Mesodermal cell (in vitro differentiated cells): Measurements from ENCODE around the gene SLC8A1.

Experiments
- H3K27ac ChIP-seq: 2 replicates; pipeline ENCODE4 v1.7.0; 2013; ENCODE audit warnings: mild to moderate bottlenecking, low read depth, low read length, moderate library complexity; ENCODE audit not compliant: severe bottlenecking
- H3K36me3 ChIP-seq: 2 replicates; pipeline ENCODE4 v1.7.1; 2013; ENCODE audit warnings: mild to moderate bottlenecking, low read length, moderate library complexity; ENCODE audit not compliant: control insufficient read depth, insufficient read depth
- H3K4me1 ChIP-seq: one replicate; pipeline ENCODE4 v1.7.1; 2013; ENCODE audit warnings: mild to moderate bottlenecking, low read length; ENCODE audit not compliant: insufficient read depth, control insufficient read depth, poor library complexity, severe bottlenecking
- H3K4me3 ChIP-seq: 2 replicates; pipeline ENCODE4 v1.7.0; 2013; ENCODE audit warnings: low read length, control low read depth, mild to moderate bottlenecking; ENCODE audit not compliant: insufficient read depth, poor library complexity, severe bottlenecking; ENCODE audit errors: extremely low read depth
- H3K9me3 ChIP-seq: 2 replicates; pipeline ENCODE4 v1.7.1; 2013; ENCODE audit warnings: mild to moderate bottlenecking, low read length, moderate library complexity; ENCODE audit not compliant: control insufficient read depth
- WGBS, 2 experiments: methylation state at CpG; one replicate each; pipeline ENCODE4 v1.1.5; 2013; ENCODE audit warnings: missing lambda C conversion rate in 2 of 2; ENCODE audit not compliant: insufficient coverage in 2 of 2; 5-methylcytosine and 5-hydroxymethylcytosine counted together

The SLC8A1 gene

GRCh38 chr2:40260437-40260836 lies 191.5 kb downstream of the SLC8A1 start:
- Histone ChIP-seq H3K9me3 (no peaks in the 10 kb centered on the region), H3K36me3 (no peaks in the 10 kb centered on the region), H3K4me3 (no peak overlapping the region), H3K4me1 (no peaks in the 10 kb centered on the region), H3K27ac (no peak overlapping the region)
- no CpG with 5 or more reads among the region's 2 CpGs for WGBS, 2 experiments

DNA sequence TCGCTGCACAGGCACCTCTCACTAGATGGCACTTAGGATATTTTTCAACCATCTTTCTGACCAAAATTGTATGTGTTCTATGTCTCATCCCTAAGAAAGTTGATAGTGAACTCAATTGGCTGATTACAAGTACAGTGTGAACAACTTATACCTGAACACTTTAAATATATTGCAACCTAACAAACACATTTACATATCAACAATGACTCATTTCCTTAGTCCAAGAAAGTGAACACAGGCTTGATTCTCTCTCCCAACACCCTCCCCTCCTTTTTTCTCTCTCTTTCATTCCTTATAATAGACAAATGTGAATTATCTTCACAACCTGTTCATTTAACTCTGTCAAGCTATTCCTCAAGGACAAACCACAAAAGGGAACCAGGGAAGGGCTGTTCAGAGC lies 192.0 kb downstream of the SLC8A1 start:
- H3K9me3 ChIP-seq, result no peaks in the 10 kb centered on the region
- WGBS, 2 experiments, result 100% methylated on average over 1 of the region's 1 CpG; no CpG with 5 or more reads in 1 of the 2 experiments
- no peak overlapping the region for H3K27ac ChIP-seq
- H3K36me3 ChIP-seq, result no peaks in the 10 kb centered on the region
- H3K4me3 ChIP-seq, result no peak overlapping the region
- H3K4me1 ChIP-seq, result no peaks in the 10 kb centered on the region

DNA sequence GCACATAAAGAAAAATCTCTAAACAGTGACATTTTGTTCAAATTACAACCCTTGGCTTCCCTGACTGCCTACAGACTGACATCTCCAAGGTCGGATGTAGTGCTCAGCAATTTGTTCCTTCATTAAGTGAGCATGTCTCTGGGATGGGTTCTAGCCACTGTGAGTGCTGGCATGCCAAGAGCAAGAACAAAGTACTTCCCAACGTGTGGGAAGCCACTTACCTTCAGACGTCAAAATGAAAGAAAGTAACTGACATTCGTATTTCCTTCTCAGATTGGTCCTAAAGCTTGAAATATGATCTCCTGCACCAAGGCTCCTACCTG lies 193.8 kb downstream of the SLC8A1 start:
- no peak overlapping the region for H3K27ac ChIP-seq
- H3K9me3 ChIP-seq, result no peaks in the 10 kb centered on the region
- 76 to 100% methylated on average over 2 to 4 of the region's 4 CpGs for WGBS, 2 experiments

GRCh38 chr2:40257340-40258134 lies 194.4 kb downstream of the SLC8A1 start:
- no peak overlapping the region for H3K27ac ChIP-seq
- no peak overlapping the region for H3K4me3 ChIP-seq
- WGBS, 2 experiments, result 96 to 100% methylated on average over 1 to 3 of the region's 7 CpGs
- H3K4me1 ChIP-seq, result no peaks in the 10 kb centered on the region
- no peaks in the 10 kb centered on the region for H3K36me3 ChIP-seq
- no peaks in the 10 kb centered on the region for H3K9me3 ChIP-seq

More for the DNA sequence above, 193.8 kb downstream of the SLC8A1 start:
- Histone ChIP-seq H3K36me3 (no peaks in the 10 kb centered on the region), H3K4me3 (no peak overlapping the region), H3K4me1 (no peaks in the 10 kb centered on the region)

- no peak overlapping the region for H3K4me3 ChIP-seq
- H3K9me3 ChIP-seq, result no peaks in the 10 kb centered on the region
- no peak overlapping the region for H3K27ac ChIP-seq
- H3K4me1 ChIP-seq, result no peaks in the 10 kb centered on the region
- no peaks in the 10 kb centered on the region for H3K36me3 ChIP-seq
Measured at GRCh38 chr2:40256649-40257048, 195.2 kb downstream of the SLC8A1 start.

- Histone ChIP-seq H3K36me3 (no peaks in the 10 kb centered on the region), H3K27ac (no peak overlapping the region), H3K4me1 (no peaks in the 10 kb centered on the region), H3K9me3 (no peaks in the 10 kb centered on the region), H3K4me3 (no peak overlapping the region)
- 77 to 94% methylated on average over 2 to 3 of the region's 6 CpGs for WGBS, 2 experiments
Measured at GRCh38 chr2:40256008-40256407, 195.9 kb downstream of the SLC8A1 start.

DNA sequence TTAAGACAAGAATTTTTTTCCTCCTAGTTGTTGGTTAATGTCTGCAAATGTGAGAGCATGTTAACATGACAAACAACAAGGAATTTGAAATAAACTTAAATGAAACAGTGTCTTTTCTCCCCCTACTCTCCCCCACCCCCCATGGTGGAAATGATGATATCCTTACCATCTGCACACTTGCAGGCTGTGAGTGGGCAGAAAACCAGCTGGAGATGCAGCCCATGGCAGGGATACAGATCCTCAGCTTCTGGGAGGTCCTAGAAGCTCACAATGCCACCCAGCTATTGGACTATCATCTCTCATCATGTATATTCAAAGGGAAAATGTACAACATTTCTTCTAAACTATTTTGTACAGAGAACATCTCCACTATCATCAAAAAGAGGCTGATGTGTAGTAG lies 196.8 kb downstream of the SLC8A1 start:
- Histone ChIP-seq H3K9me3 (no peaks in the 10 kb centered on the region), H3K4me1 (no peaks in the 10 kb centered on the region), H3K36me3 (no peaks in the 10 kb centered on the region), H3K27ac (no peak overlapping the region), H3K4me3 (no peak overlapping the region)

DNA sequence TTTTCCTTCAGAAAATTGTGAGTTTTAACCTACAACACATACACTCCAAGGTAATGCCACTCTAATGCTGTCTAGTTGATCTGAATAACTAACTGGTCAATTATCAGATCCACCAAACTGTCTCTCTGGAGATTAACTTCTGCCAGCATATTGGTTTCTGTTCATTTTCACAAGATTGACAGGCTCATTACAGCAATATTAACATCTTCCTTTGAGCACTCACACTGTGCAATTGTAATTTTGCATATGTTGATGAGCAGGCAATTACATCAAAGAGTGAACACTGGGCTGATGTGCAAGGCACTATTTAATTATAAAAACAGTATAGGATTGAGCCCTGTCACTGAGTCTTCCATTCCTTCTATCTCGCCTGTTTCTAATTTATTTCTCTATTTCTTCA lies 197.3 kb downstream of the SLC8A1 start:
- WGBS, 2 experiments, result 67% methylated on average over 1 of the region's 1 CpG; no CpG with 5 or more reads in 1 of the 2 experiments
- Histone ChIP-seq H3K27ac (no peak overlapping the region), H3K9me3 (no peaks in the 10 kb centered on the region)

GRCh38 chr2:40251137-40251536 lies 200.8 kb downstream of the SLC8A1 start:
- WGBS, 2 experiments, result 90% methylated on average over 2 of the region's 2 CpGs; no CpG with 5 or more reads in 1 of the 2 experiments
- Histone ChIP-seq H3K9me3 (no peaks in the 10 kb centered on the region), H3K27ac (peak overlapping the region; percentile 30), H3K4me3 (no peak overlapping the region), H3K4me1 (no peaks in the 10 kb centered on the region), H3K36me3 (no peaks in the 10 kb centered on the region)

More for the DNA sequence above, 197.3 kb downstream of the SLC8A1 start:
- Histone ChIP-seq H3K36me3 (no peaks in the 10 kb centered on the region), H3K4me1 (no peaks in the 10 kb centered on the region), H3K4me3 (no peak overlapping the region)

DNA sequence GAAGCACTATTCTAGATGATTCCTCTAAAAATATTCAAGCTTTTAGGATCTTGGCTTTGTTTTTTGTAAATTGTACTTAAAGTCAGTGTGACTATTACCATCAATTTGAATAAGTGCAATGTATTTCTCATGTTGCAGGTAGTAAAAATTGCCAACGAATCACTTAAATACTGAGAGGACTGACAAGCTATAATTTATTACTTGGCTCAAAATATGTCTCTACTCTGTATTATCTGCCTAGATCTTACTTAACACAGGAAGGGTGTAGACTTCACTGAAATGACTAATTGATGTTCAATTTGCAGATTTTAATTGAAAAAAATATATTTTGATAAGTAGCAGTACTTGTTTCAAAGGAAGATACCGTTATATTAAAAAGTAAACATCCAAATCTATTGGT lies 202.3 kb downstream of the SLC8A1 start:
- Histone ChIP-seq H3K27ac (no peak overlapping the region), H3K36me3 (no peaks in the 10 kb centered on the region), H3K4me1 (no peaks in the 10 kb centered on the region), H3K9me3 (no peaks in the 10 kb centered on the region), H3K4me3 (no peak overlapping the region)
- WGBS, 2 experiments, result no CpG with 5 or more reads among the region's 2 CpGs

DNA sequence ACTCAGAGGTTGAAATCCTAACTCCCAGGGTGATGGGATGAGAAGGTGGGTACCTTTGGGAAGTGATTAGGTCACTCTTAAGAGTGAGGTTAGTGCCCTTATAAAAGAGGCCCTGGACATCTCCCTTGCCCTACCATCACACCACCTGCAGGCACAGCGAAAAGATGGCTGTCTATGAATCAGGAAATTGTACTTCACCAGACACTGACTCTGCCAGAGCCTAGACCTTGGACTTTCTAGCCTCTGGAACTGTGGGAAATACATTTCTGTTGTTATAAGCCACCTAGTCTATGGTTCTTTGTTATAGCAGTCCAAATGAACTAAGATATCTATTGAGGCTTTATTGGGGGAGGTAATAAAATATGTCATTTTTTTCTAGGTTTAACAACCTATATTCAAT lies 203.6 kb downstream of the SLC8A1 start:
- WGBS, 2 experiments, result no CpG with 5 or more reads among the region's 1 CpG

More for the DNA sequence above, 203.6 kb downstream of the SLC8A1 start:
- Histone ChIP-seq H3K36me3 (no peaks in the 10 kb centered on the region), H3K4me3 (no peak overlapping the region), H3K27ac (no peak overlapping the region), H3K9me3 (no peaks in the 10 kb centered on the region), H3K4me1 (peaks cover 7% of the 10 kb centered on the region)
